K562 (cell line): ENCODE data around the gene TBPL2. TPM values are rescaled to one million over a fixed set of nuclear protein-coding genes. Genes with fewer than 3 reads are reported as not detected.

Experiments
- BRF2 ChIP-seq: IDR thresholded peaks from 3 replicates; pipeline ENCODE4 v1.6.1; 2011; ENCODE audit warnings: borderline replicate concordance, mild to moderate bottlenecking; ENCODE audit not compliant: insufficient read length, insufficient read depth
- CXXC5 ChIP-seq: fragments of 250-450 bp; sonication (Bioruptor Pico); IDR thresholded peaks from 2 replicates; pipeline ENCODE4 v1.8.0; 2022; ENCODE audit warnings: inconsistent platforms, mild to moderate bottlenecking, moderate library complexity
- EP300 ChIP-seq: IDR thresholded peaks from 2 replicates; pipeline ENCODE4 v1.6.1; 2012; ENCODE audit warnings: low read length, improper control_type of control experiment
- EWSR1 ChIP-seq: fragments of 450-650 bp; IDR thresholded peaks from 2 replicates; pipeline ENCODE4 v1.6.1; 2018; ENCODE audit warnings: borderline replicate concordance, mild to moderate bottlenecking, low read depth, moderate library complexity; ENCODE audit not compliant: partially characterized antibody
- GABPA ChIP-seq: fragments of 200-800 bp; sonication (Bioruptor generic); conservative IDR thresholded peaks from 2 replicates; pipeline ENCODE4 v1.6.1; 2016; ENCODE audit warnings: low read depth, missing genetic modification characterization, missing compliant biosample characterization
- L3MBTL2 ChIP-seq: fragments of 450-650 bp; IDR thresholded peaks from 2 replicates; pipeline ENCODE4 v1.6.1; 2016; ENCODE audit warnings: mild to moderate bottlenecking, moderate library complexity
- MCM2 ChIP-seq: fragments of 450-650 bp; IDR thresholded peaks from 2 replicates; pipeline ENCODE4 v1.6.1; 2017; ENCODE audit warnings: low read depth, mild to moderate bottlenecking
- NR1H2 ChIP-seq: sonication (generic); formaldehyde crosslinking; IDR thresholded peaks from 2 replicates; pipeline ENCODE4 v1.4.0; 2020; ENCODE audit warnings: mild to moderate bottlenecking, missing genetic modification reagents
- SIN3A ChIP-seq, 2 experiments: fragments of 150-350 bp in 1 of 2; IDR thresholded peaks; 2 replicates each; pipeline ENCODE4 v1.6.1; 2011 to 2016; ENCODE audit warnings: borderline replicate concordance in 2 of 2, low read depth in 2 of 2, low read length in 2 of 2, mild to moderate bottlenecking in 2 of 2, moderate library complexity in 2 of 2; ENCODE audit not compliant: control insufficient read depth in 1 of 2
- TAL1 ChIP-seq: fragments of 450-650 bp; IDR thresholded peaks from 2 replicates; pipeline ENCODE4 v1.6.1; 2016; ENCODE audit warnings: mild to moderate bottlenecking
- TARDBP ChIP-seq: fragments of 450-650 bp; IDR thresholded peaks from 2 replicates; pipeline ENCODE4 v1.6.1; 2016
- TRIM28 ChIP-seq: fragments of 450-650 bp; IDR thresholded peaks from 2 replicates; pipeline ENCODE4 v1.6.1; 2017
- XRCC3 ChIP-seq: fragments of 450-650 bp; IDR thresholded peaks from 2 replicates; pipeline ENCODE4 v1.6.1; 2017; ENCODE audit warnings: mild to moderate bottlenecking, moderate library complexity
- ZNF318 ChIP-seq, 2 experiments: fragments of 450-650 bp; IDR thresholded peaks; 2 replicates each; pipeline ENCODE4 v1.6.1; 2016; ENCODE audit warnings: mild to moderate bottlenecking in 2 of 2, borderline replicate concordance in 1 of 2, low read depth in 1 of 2, moderate library complexity in 1 of 2
- ZNF41 ChIP-seq: fragments of 250-450 bp; sonication (Bioruptor Pico); conservative IDR thresholded peaks from 2 replicates; pipeline ENCODE4 v1.4.0; 2020; ENCODE audit warnings: mild to moderate bottlenecking
- ZNF696 ChIP-seq: fragments of 250-450 bp; sonication (Bioruptor Pico); conservative IDR thresholded peaks from 2 replicates; pipeline ENCODE4 v1.4.0; 2020; ENCODE audit warnings: mild to moderate bottlenecking, moderate library complexity
- ZNF707 ChIP-seq: fragments of 250-450 bp; sonication (Bioruptor Pico); conservative IDR thresholded peaks from 2 replicates; pipeline ENCODE4 v1.8.0; 2022; ENCODE audit warnings: inconsistent platforms, mild to moderate bottlenecking, moderate library complexity
- ZNF778 ChIP-seq: fragments of 450-650 bp; formaldehyde crosslinking; IDR thresholded peaks from 2 replicates; pipeline ENCODE4 v1.4.0; 2020; ENCODE audit warnings: mild to moderate bottlenecking, moderate library complexity
- polyA plus RNA-seq, 8 experiments: library from polyadenylated mRNA; depleted of rRNA in 4 of 8; stranded (reverse) in 5 of 8; unstranded in 3 of 8; fragments of >200 nt; fragmentation: Nextera tagmentation in 2 of 8; fragmentation: Illumina TruSeq in 1 of 8; extraction: Ambion mirVana in 2 of 8; extraction: Trizol in 1 of 8; gene quantifications; 2 replicates each; pipeline versions ENCODE4 v1.2.1 to v1.2.3, GENCODE V29; 2011 to 2014; ENCODE audit warnings: inconsistent platforms in 1 of 8, missing spikeins in 1 of 8
- total RNA-seq, 7 experiments: library from RNA; depleted of rRNA in 6 of 7; stranded (reverse); fragments of >200 nt in 6 of 7; fragmentation: Illumina TruSeq in 2 of 7; extraction: Trizol in 2 of 7; gene quantifications; 2 replicates each; pipeline versions ENCODE4 v1.2.1 to v1.2.3, GENCODE V29; 2011 to 2021; ENCODE audit warnings: low replicate concordance in 1 of 7

The TBPL2 gene
- total and polyA plus RNA-seq, 9 of the 15 experiments (the other 6 are each of a cell fraction or from before 2014, with no cell fraction given): not detected

DNA sequence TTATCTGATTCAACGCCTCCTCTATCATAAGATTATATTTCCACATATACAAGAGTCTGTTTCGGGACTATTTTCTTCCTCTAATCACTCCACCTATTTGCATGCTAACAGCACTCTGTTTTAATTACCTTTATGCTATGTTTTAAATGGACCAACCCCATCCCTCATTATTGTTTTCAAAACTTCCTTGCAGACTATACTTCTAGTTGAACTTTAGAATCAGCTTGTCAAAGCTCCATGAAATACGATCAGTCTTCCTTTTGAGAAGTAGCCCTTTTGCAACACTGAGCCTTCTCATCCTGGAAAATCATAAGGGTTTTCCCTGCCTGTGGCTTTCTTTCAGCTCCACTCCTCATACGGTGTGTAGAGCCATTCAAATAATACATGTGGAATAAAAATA lies 65.6 kb downstream of the TBPL2 start (continued):
- TF ChIP-seq ZNF318 (IDR thresholded peaks at IDR 0.05; ENCODE audit: borderline replicate concordance in 1 of 2, low read depth in 1 of 2) (no peak), ZNF707 (CRISPR knock-in tag) (no peak), MCM2 (no peak), SIN3A (IDR thresholded peaks at IDR 0.05; ENCODE audit: borderline replicate concordance in 2 of 2, control insufficient read depth in 1 of 2, low read depth in 2 of 2, low read length in 2 of 2) (no peak), TARDBP (no peak), TAL1 (no peak), CXXC5 (CRISPR knock-in tag) (no peak), GABPA (no peak), XRCC3 (no peak), TRIM28 (no peak), ZNF778 (CRISPR knock-in tag) (no peak), EWSR1 (no peak), ZNF41 (CRISPR knock-in tag) (no peak), ZNF696 (CRISPR knock-in tag) (no peak), EP300 (no peak), NR1H2 (CRISPR knock-in tag) (no peak), BRF2 (no peak), L3MBTL2 (no peak)
